Measurements from ENCODE around the gene TSPAN16. TPM values are rescaled to one million over a fixed set of nuclear protein-coding genes. Genes with fewer than 3 reads are reported as not detected.

Gene TSPAN16
- total RNA-seq, 3 donors from 2014 or later (not counting 1 experiment from before 2014, with no cell fraction given) = not detected

- no peaks in the 10 kb centered on the region for H3K9me3 ChIP-seq (ENCODE audit: control insufficient read depth, insufficient read depth, low read length)
- no peaks in the 10 kb centered on the region for H3K9me3 Mint-ChIP-seq
- DNase-seq = no peak
- intact Hi-C loops (cut with micrococcal nuclease) = no loop called here
- H3K4me3 Mint-ChIP-seq = no peak overlapping the region
- H3K4me1 ChIP-seq (ENCODE audit: control insufficient read depth, insufficient read depth, low read length) = no peaks in the 10 kb centered on the region
- H3K4me1 Mint-ChIP-seq = no peaks in the 10 kb centered on the region
- no peak overlapping the region for H3K27ac ChIP-seq (ENCODE audit: low read length)
- no peaks in the 10 kb centered on the region for H3K27me3 Mint-ChIP-seq (ENCODE audit: low read depth in 2 of 2)
- H3K36me3 Mint-ChIP-seq = no peaks in the 10 kb centered on the region
- H3K4me3 ChIP-seq (ENCODE audit: low read length) = no peak overlapping the region
- H3K27ac Mint-ChIP-seq = no peak overlapping the region
- H3K36me3 ChIP-seq (ENCODE audit: control insufficient read depth, insufficient read depth, low read length) = peaks cover 2% of the 10 kb centered on the region
- 86% methylated on average over 5 of the region's 5 CpGs for WGBS (ENCODE audit: insufficient coverage)
- ATAC-seq = no peak
- no peak for TF ChIP-seq CTCF (IDR thresholded peaks at IDR 0.05)
- no peaks in the 10 kb centered on the region for H3K27me3 ChIP-seq (ENCODE audit: control insufficient read depth, insufficient read depth, low read length)
These were observed 69.0 kb downstream of the TSPAN16 start for GRCh38 chr19:11364935-11365334.

Other genes with a start within 250 kb of the TSPAN16 start
- gene LDLR, start 206.7 kb upstream of the TSPAN16 start, total RNA-seq = 100 to 1,000 TPM in 2 of 3 donors, 10 to 100 TPM in 1; 84.7 to 172 (median 112) TPM
- gene SPC24, start 140.4 kb upstream of the TSPAN16 start, total RNA-seq = 1 to 10 TPM; 1.7 to 6.1 (median 4.1) TPM
- 1 to 10 TPM in 1 of 3 donors, under 1 TPM in 2; 0.82 to 1.3 (median 0.85) TPM for gene KANK2, start 98.6 kb upstream of the TSPAN16 start, total RNA-seq
- not detected for gene ANGPTL8, start 56.5 kb upstream of the TSPAN16 start, total RNA-seq
- 1 to 10 TPM in 1 of 3 donors, under 1 TPM in 2; 0.82 to 2.3 (median 0.86) TPM for gene DOCK6, start 33.6 kb upstream of the TSPAN16 start, total RNA-seq
- gene RAB3D, start 43.5 kb downstream of the TSPAN16 start, total RNA-seq = 10 to 100 TPM; 14.3 to 20.0 (median 15.7) TPM
- gene TMEM205, start 50.1 kb downstream of the TSPAN16 start, total RNA-seq = 10 to 100 TPM; 25.0 to 29.9 (median 29.5) TPM
- 10 to 100 TPM; 86.9 to 94.9 (median 91.8) TPM for gene CCDC159, start 50.4 kb downstream of the TSPAN16 start, total RNA-seq
- gene PLPPR2, start 59.3 kb downstream of the TSPAN16 start, total RNA-seq = 10 to 100 TPM; 13.3 to 21.1 (median 16.1) TPM
- gene SWSAP1, start 78.5 kb downstream of the TSPAN16 start, total RNA-seq = 1 to 10 TPM; 2.1 to 2.9 (median 2.8) TPM
- gene EPOR, start 88.2 kb downstream of the TSPAN16 start, total RNA-seq = 10 to 100 TPM in 2 of 3 donors, 1 to 10 TPM in 1; 7.6 to 10.7 (median 10.3) TPM
- under 1 TPM in 1 of 3 donors, not detected in 2; 0.48 TPM for gene RGL3, start 123.2 kb downstream of the TSPAN16 start, total RNA-seq
- not detected for gene ODAD3, start 139.0 kb downstream of the TSPAN16 start, total RNA-seq
- gene PRKCSH, start 139.5 kb downstream of the TSPAN16 start, total RNA-seq = 100 to 1,000 TPM; 320 to 367 (median 327) TPM
- not detected for gene ELAVL3, start 184.9 kb downstream of the TSPAN16 start, total RNA-seq
- 10 to 100 TPM in 2 of 3 donors, 1 to 10 TPM in 1; 9.9 to 15.4 (median 10.8) TPM for gene ZNF653, start 209.7 kb downstream of the TSPAN16 start, total RNA-seq
- 10 to 100 TPM; 23.6 to 24.5 (median 24.1) TPM for gene ECSIT, start 233.0 kb downstream of the TSPAN16 start, total RNA-seq
- not detected for gene CNN1, start 242.7 kb downstream of the TSPAN16 start, total RNA-seq

Measured in natural killer cell (primary cell).